ENCODE measurements around the gene RIIAD1. TPM values are rescaled to one million over a fixed set of nuclear protein-coding genes. Genes with fewer than 3 reads are reported as not detected.

RIIAD1 gene
- polyA plus RNA-seq, 1 donor (not counting 4 experiments of a cell fraction or from before 2014, with no cell fraction given), result not detected

GRCh38 chr1:151693057-151693651, 28.2 kb upstream of the RIIAD1 start:
- no peaks in the 10 kb centered on the region for H3K9me1 ChIP-seq (ENCODE audit: control insufficient read depth, extremely low read depth, insufficient read depth, low read length)
- H3K4me1 ChIP-seq (ENCODE audit: control insufficient read depth, extremely low read depth, insufficient read depth, low read length), result no peaks in the 10 kb centered on the region
- no peak overlapping the region for H3K4me3 ChIP-seq (ENCODE audit: control insufficient read depth in 2 of 3, extremely low read depth in 1 of 3, insufficient read depth in 2 of 3, low read depth in 1 of 3, low read length in 3 of 3)
- no peak overlapping the region for H2AFZ ChIP-seq (ENCODE audit: control insufficient read depth, low read length)
- FAIRE-seq, result no peak
- no peak overlapping the region for H3K27ac ChIP-seq (ENCODE audit: control insufficient read depth, insufficient read depth, low read length)
- H3K36me3 ChIP-seq (ENCODE audit: control insufficient read depth in 2 of 2, extremely low read depth in 1 of 2, insufficient read depth in 2 of 2, low read length in 2 of 2), result peaks cover 6 to 9% of the 10 kb centered on the region in 2 experiments
- H4K20me1 ChIP-seq (ENCODE audit: control insufficient read depth, extremely low read depth, insufficient read depth, low read length), result no peaks in the 10 kb centered on the region
- no peak overlapping the region for H3K9ac ChIP-seq (ENCODE audit: control insufficient read depth, extremely low read depth, insufficient read depth, low read length)
- TF ChIP-seq, protein P1, sequence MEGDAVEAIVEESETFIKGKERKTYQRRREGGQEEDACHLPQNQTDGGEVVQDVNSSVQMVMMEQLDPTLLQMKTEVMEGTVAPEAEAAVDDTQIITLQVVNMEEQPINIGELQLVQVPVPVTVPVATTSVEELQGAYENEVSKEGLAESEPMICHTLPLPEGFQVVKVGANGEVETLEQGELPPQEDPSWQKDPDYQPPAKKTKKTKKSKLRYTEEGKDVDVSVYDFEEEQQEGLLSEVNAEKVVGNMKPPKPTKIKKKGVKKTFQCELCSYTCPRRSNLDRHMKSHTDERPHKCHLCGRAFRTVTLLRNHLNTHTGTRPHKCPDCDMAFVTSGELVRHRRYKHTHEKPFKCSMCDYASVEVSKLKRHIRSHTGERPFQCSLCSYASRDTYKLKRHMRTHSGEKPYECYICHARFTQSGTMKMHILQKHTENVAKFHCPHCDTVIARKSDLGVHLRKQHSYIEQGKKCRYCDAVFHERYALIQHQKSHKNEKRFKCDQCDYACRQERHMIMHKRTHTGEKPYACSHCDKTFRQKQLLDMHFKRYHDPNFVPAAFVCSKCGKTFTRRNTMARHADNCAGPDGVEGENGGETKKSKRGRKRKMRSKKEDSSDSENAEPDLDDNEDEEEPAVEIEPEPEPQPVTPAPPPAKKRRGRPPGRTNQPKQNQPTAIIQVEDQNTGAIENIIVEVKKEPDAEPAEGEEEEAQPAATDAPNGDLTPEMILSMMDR (optimal IDR thresholded peaks at IDR 0.05 in 1 of 3, IDR thresholded peaks at IDR 0.05 in 1 of 3, conservative IDR thresholded peaks at IDR 0.05 in 1 of 3; ENCODE audit: extremely low read depth in 1 of 3, insufficient read depth in 2 of 3, low read length in 3 of 3), result peak; percentile 61 to 83 (median 66)
- no peak for TF ChIP-seq EZH2 (IDR thresholded peaks at IDR 0.05; ENCODE audit: low read length)
- H3K4me2 ChIP-seq (ENCODE audit: control insufficient read depth, extremely low read depth, insufficient read depth, low read depth, low read length), result no peak overlapping the region
- dilution Hi-C loops (cut with MboI; ENCODE audit: extremely low pct_ligation_motif_present, low sequenced_read_pairs), result no loop called here
- DNase-seq (ENCODE audit: low read depth, low spot score), result no peak
- no peaks in the 10 kb centered on the region for H3K27me3 ChIP-seq (ENCODE audit: control insufficient read depth, extremely low read depth, insufficient read depth, low read length)
- no peaks in the 10 kb centered on the region for H3K9me3 ChIP-seq (ENCODE audit: control insufficient read depth, low read depth, low read length)
- H3K79me2 ChIP-seq (ENCODE audit: control insufficient read depth, insufficient read depth, low read length), result no peaks in the 10 kb centered on the region

- FAIRE-seq, result no peak
- dilution Hi-C loops (cut with MboI; ENCODE audit: extremely low pct_ligation_motif_present, low sequenced_read_pairs), result no loop called here
- H3K9ac ChIP-seq (ENCODE audit: control insufficient read depth, extremely low read depth, insufficient read depth, low read length), result no peak overlapping the region
Observed at GRCh38 chr1:151701515-151701914, 19.8 kb upstream of the RIIAD1 start.

More at GRCh38 chr1:151701515-151701914, 19.8 kb upstream of the RIIAD1 start:
- DNase-seq (ENCODE audit: low read depth, low spot score), result no peak
- Histone ChIP-seq H3K4me1 (ENCODE audit: control insufficient read depth, extremely low read depth, insufficient read depth, low read length) (no peaks in the 10 kb centered on the region), H3K36me3 (ENCODE audit: control insufficient read depth in 2 of 2, extremely low read depth in 1 of 2, insufficient read depth in 2 of 2, low read length in 2 of 2) (peaks cover 0 to 11% of the 10 kb centered on the region in 2 experiments), H3K27ac (ENCODE audit: control insufficient read depth, insufficient read depth, low read length) (no peak overlapping the region), H4K20me1 (ENCODE audit: control insufficient read depth, extremely low read depth, insufficient read depth, low read length) (no peaks in the 10 kb centered on the region), H3K4me3 (ENCODE audit: control insufficient read depth in 2 of 3, extremely low read depth in 1 of 3, insufficient read depth in 2 of 3, low read depth in 1 of 3, low read length in 3 of 3) (no peak overlapping the region), H3K4me2 (ENCODE audit: control insufficient read depth, extremely low read depth, insufficient read depth, low read depth, low read length) (no peak overlapping the region), H3K27me3 (ENCODE audit: control insufficient read depth, extremely low read depth, insufficient read depth, low read length) (no peaks in the 10 kb centered on the region), H3K9me1 (ENCODE audit: control insufficient read depth, extremely low read depth, insufficient read depth, low read length) (no peaks in the 10 kb centered on the region), H2AFZ (ENCODE audit: control insufficient read depth, low read length) (no peak overlapping the region), H3K79me2 (ENCODE audit: control insufficient read depth, insufficient read depth, low read length) (no peaks in the 10 kb centered on the region), H3K9me3 (ENCODE audit: control insufficient read depth, low read depth, low read length) (no peaks in the 10 kb centered on the region)
- TF ChIP-seq, protein P1 (optimal IDR thresholded peaks at IDR 0.05 in 1 of 3, IDR thresholded peaks at IDR 0.05 in 1 of 3, conservative IDR thresholded peaks at IDR 0.05 in 1 of 3; ENCODE audit: extremely low read depth in 1 of 3, insufficient read depth in 2 of 3, low read length in 3 of 3), result no peak
- TF ChIP-seq EZH2 (IDR thresholded peaks at IDR 0.05; ENCODE audit: low read length), result no peak

Data from keratinocyte (primary cell).